ENCODE measurements around the gene TMEM109.

Gene TMEM109, protein sequence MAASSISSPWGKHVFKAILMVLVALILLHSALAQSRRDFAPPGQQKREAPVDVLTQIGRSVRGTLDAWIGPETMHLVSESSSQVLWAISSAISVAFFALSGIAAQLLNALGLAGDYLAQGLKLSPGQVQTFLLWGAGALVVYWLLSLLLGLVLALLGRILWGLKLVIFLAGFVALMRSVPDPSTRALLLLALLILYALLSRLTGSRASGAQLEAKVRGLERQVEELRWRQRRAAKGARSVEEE

DNA sequence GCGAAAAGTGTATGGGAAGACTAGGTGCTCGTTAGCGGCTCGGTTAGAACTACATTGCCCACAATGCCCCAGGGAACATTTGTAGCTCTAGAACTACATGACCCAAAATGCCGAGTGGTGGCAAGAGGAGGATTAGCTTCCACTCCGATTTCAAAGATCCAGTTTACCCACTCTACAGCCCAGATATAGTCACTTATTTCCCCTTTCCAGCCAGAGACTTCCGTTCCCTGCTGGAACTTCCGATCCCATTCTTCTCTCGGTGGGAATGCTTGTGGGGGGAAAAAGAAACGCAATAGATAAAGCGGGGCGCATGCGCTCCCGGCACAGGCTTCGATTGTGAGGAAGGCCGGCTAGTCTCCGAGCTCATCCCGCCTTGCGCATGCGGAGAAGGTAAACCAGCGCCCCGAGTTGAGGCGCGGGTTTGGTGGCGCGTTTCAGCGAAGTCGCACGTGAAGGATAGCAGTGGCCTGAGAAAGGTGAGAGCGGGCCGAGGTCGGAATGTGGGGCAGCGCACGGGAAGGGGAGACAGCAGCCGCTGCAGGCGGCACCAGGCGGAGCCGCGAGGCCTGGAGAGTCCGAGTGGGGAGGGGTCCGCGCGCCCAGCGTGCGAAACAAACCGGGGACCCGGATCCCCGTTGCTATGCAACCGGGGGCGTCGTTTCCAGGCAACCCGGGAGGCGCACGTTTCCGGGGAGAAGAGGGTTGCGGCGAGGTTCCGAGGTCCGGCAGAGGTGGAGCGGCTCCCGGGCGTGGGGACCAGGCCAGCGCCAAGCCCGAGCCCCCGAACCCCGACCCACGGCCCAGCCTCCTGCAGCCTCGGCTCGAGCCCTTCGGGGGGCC lies at the start of gene TMEM109:
TSS of gene TMEM109 (plus strand) at position 366 of the 840 bp plus-strand sequence. CDS start 5,536 bp downstream, outside the sequence.
- DNase-seq, result peak; percentile 76

DNA sequence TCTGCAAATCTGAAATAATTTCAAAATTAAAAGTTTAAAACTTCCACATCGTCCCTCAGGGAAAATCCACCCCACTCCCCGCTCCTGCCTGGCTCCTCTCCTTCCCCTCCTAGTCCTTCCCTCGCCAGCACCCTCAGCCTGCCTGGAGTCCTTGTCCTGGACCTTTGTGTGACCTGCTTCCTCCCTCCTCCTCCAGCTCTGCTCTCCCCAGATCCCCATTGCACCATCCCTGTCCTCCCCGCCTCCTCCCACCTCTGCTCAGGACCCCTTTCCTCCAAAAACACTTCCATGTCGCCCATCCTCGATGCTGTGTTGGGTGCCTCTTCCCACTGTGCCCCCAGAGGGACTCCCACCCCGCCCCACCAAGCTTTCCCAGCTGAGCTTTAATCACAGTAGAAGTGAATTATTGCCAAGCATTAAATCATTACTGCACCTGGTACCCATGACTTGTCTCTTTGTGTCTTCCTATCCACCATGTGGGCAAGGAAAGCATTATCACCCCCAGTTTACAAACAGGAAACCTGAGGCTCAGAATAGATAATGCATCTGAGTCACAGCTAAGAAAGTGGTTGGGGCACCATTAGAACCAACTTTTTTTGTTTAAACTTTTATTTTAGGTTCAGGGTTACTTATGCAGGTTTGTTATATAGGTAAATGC lies 49.0 kb upstream of the TMEM109 start:
- DNase-seq, result no peak

GRCh38 chr11:60866911-60867870 lies 46.8 kb upstream of the TMEM109 start, which contains the start of gene ZP1:
Gene ZP1, plus strand, starts transcription at chr11:60867542. Its CDS starts 20 bp downstream, at chr11:60867562.
- no peak for DNase-seq

- no peak for DNase-seq
Observed at GRCh38 chr11:60867871-60868681, 45.9 kb upstream of the TMEM109 start.

DNA sequence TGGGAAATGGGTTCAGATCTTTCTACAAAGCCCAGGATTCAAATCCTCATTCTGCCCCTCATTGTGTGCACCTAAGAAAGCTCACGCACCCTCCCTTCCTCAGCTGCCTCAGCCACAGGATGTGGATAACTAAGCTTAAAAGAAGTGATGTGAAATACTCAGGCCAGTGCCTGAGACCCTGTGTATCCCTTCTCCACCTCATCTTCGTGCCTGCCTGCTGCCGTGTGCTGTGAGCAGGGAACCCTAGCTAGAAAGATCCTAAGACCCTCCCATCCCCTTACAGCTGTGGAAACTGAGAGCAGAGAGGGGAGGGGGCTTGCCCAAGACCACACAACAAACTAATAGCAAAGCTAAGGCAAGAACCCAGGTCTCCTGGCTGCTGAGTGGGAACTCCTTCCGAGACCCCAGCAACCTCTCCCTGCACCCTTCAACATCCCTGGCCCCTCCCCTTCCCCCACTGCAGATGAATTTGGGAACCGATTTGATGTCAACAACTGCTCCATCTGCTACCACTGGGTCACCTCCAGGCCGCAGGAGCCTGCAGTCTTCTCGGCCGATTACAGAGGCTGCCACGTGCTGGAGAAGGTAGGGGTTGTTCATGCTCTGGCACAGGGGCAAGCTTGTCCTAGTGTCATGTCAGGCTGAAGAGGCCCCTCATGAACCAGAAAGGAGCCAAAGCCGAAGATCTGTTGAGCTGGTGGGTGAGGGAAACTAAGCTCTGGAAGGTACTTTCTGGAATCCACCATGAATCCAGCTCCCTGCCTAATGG lies 45.1 kb upstream of the TMEM109 start:
- DNase-seq, result no peak

- no peak for DNase-seq
Observed at GRCh38 chr11:60869451-60869825, 44.5 kb upstream of the TMEM109 start.

GRCh38 chr11:60870276-60870675 lies 43.7 kb upstream of the TMEM109 start:
- DNase-seq, result no peak

- no peak for DNase-seq
Observed at GRCh38 chr11:60870733-60871377, 43.1 kb upstream of the TMEM109 start.

GRCh38 chr11:60871378-60872061 lies 42.4 kb upstream of the TMEM109 start:
- no peak for DNase-seq

DNA sequence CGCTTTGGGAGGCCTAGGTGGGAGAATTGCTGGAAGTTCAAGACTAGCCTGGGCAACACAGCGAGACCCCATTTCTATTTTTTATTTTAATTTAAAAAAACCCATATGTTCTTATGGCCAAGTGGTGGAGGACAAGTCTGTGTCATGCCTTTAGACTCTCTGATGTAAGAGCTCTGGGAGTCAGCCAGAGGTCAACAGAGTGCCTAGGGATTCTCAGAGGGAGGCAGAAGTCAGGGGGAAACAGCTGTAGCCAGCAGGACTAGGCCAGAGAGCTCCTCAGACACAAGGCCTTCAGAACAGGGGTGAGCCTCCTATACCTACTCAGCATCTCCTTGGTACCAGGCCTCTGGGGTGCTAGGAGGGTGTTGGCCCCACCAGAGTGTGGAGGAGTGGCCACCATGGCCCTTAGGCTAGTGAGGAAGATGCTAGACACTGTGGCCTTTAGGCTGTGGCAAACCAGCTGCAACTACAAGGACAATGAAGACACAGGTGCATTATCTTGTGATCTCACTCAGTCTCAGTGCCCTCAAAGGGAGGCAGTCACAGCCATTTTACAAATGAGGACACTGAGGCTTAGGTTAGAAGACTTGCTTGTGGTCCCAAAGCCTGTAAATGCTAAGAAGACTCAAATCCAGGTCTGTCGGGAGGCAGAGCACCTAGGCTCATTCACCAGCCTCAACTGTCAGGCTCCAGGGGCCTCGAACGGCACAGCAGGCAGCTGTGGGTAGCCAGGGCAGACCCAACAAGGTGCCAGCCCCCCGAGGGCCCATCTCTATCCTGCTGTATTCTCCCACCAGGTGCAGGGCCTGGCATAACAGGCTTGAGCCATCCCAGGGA lies 41.6 kb upstream of the TMEM109 start:
- no peak for DNase-seq

DNA sequence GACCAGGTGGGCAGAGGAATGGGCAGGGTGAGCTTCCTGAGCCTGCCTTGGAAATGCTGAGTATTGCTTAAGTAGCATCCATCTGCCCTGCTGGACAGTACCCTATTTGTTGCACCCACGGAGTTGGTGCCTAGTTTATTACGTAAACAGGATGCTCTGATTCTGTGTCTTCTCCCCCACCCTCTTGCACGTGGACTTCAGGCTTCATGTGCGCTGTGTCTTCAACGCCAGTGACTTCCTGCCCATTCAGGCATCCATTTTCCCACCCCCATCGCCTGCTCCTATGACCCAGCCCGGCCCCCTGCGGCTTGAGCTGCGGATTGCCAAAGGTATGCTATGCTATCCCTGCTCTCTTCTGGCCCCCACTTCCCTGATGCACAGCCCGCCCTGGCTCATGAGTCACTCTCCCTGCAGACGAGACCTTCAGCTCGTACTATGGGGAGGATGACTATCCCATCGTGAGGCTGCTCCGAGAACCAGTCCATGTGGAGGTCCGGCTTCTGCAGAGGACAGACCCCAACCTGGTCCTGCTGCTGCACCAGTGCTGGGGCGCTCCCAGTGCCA lies 40.9 kb upstream of the TMEM109 start:
- no peak for DNase-seq

DNA sequence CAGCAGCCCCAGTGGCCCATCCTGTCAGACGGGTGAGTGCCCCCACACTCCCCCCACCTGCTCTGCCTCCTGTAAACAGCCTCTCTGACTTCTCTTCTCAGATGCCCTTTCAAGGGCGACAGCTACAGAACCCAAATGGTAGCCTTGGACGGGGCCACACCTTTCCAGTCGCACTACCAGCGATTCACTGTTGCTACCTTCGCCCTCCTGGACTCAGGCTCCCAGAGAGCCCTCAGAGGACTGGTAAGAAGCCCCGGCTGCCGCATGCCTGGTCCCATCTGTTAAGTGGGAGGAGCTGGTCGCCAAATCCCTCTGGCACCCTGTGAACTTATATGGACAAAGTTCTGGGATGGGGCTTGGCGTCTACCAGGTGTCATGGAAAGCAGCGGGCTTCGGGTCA lies 40.4 kb upstream of the TMEM109 start:
- no peak for DNase-seq

DNA sequence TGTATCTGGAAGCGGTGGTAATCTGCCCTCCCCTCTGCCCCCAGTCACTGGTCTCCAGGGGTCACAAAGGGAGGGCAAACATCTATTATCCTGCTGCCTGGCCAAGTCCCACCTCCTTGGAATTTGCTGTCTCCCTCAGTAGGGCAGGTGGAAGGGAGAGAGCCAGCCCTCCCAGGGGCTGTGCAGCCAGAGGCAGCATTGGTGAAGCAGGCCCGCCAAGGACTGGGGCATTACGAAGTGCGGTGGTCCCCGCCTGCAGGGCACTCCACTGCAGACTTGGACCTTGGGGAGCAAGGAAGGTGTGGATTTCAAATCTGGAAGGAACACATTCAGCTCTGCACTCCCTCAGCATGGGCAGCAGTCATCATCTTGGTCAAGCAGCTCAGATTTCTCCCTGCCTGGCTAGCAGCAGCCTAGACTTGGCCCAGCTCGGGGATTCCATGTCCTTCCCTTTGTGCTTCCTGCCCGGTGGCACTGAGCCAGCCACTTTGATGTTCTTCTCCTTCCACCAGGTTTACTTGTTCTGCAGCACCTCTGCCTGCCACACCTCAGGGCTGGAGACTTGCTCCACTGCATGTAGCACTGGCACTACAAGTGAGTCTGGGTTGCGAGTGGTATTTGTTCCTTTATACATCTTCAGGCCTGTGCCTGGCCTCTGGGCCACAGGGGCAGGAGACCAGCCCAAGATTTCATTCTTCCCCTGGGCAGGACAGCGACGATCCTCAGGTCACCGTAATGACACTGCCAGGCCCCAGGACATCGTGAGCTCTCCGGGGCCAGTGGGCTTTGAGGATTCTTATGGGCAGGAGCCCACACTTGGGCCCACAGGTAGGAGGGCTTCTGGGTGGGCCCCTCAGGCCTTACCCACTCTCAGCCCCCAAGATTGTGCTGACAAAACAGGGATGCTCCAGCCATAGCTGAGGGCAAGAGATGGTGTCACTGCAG lies 39.3 kb upstream of the TMEM109 start:
- no peak for DNase-seq

DNA sequence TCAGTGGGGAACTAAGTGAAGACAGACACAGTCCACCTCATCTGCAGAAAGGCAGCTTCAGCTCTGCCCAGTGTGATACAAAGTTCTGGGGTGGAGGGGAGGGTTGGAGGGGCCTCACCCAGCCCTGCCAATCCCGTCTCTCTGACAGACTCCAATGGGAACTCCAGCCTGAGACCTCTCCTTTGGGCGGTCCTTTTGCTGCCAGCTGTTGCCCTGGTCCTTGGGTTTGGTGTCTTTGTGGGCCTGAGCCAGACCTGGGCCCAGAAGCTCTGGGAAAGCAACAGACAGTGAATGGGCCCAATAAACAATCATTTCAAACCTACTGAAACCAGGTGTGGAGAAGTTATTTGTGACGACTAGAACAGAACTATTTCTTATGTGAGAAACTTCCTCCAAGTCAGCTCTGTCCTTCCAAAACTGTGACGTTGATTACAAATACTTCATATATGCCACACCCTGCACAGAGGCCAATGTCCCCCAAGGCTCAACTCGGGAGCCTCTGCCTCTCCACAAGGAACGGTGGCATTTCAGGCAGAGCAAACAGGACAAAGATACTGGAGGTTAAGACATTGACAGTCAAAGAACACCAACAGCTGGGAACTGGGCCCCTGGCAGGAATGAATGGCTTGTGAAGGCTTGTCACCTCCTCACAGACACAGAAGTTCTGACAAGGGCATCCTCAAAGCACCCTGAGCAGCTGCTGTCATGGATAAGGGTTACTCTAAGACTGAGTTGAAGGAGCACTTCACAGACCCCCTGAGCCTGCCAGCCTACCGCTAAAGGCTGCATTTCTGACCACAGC lies 38.4 kb upstream of the TMEM109 start:
- DNase-seq, result no peak

- no peak for DNase-seq
Observed at GRCh38 chr11:60876168-60876485, 37.8 kb upstream of the TMEM109 start.

Measured in amniotic stem cell (primary cell).